Loucy (cell line): ENCODE results near the gene FOXK1.

Source experiments
- CTCF ChIP-seq: fragments of 200-600 bp; sonication (generic); conservative IDR thresholded peaks from 2 replicates; pipeline ENCODE4 v1.5.1; 2014; ENCODE audit warnings: mild to moderate bottlenecking, antibody characterized with exemption, low read length
- EZH2phosphoT487 ChIP-seq: fragments of 200-600 bp; IDR thresholded peaks from 2 replicates; pipeline ENCODE4 v1.6.1; 2018; ENCODE audit warnings: antibody characterized with exemption, mild to moderate bottlenecking, moderate library complexity, borderline replicate concordance

DNA sequence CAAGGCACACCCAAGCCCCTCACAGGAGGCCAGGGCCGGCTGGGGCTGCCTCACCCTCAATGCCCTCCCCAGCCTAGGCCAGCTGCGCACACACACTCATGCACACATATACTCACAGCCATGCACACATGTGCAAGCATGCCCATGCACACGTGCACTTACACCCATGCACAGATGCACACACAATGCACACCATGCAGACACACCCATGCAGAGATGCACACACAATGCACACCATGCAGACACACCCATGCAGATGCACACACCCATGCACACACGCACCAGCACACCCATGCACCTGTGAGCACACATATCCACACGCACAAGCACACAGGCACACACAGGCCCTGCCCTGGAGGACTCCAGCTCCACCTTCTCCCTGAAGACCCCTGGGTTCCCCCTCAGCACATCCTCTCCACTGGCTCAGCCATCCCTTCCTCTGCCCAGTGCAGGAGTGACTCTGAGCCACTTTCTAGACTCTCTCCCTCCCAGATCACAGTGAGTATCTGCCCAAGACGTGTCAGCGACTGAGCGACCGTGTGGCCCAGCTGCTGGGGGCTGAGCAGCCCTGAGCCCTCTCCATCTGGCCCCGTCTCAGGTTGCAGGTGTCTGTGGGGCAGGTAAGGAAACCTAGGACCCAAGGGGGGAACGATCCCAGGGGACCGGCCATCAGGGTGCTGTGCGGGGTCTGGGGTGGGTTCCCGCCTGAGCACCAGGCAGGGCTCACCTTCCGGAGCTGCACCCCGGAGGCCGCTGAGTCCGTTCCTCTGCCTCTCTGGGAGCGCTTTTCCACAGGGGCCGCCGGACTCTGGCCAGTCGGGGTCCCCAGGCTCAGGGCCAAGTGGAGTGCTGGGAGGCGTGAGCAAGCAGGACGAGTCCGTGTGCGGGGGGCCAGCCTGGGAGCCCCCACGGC is 119.1 kb downstream of the FOXK1 start:
- TF ChIP-seq CTCF, result no peak
- TF ChIP-seq EZH2phosphoT487, result no peak
